T-helper 1 cell (primary cell): ENCODE results near the gene IL22RA2.
"Not testable (repeated sequence)": the region's sequence is repeated elsewhere in the genome, so short reads cannot be mapped to it uniquely, and the experiment has no call there.

Experiments
- DNase-seq, 5 donors: peaks; one replicate each; pipeline ENCODE4 v3.0.0-alpha.2; 2012 to 2020
- total RNA-seq, 4 donors: gene quantifications; one replicate each; lab custom pipeline; 2026; lab: John Stamatoyannopoulos, UW

Gene IL22RA2, protein sequence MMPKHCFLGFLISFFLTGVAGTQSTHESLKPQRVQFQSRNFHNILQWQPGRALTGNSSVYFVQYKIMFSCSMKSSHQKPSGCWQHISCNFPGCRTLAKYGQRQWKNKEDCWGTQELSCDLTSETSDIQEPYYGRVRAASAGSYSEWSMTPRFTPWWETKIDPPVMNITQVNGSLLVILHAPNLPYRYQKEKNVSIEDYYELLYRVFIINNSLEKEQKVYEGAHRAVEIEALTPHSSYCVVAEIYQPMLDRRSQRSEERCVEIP
- 0 reads per million in 4 donors for total RNA-seq

DNA sequence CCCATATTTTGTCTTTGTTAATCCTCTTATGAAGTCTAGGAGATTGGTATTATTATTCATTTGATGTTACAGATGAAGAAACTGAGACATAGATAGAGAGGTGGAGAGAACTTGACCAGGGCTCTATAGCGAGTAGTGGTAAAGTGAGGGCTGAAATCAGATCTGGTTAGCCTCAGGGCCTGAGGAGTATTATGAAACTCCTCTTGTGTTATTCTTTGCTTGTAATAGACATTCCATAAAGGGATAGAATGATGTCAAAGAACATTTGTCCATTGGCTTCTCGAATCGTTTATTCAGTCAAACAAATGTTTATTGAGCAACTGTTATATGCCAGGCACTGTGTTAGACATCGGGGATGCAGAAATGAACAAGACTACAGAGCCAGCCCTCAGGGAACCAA lies at the start of gene IL22RA2:
Gene IL22RA2 (minus strand): TSS at position 144 of the 400 bp plus-strand sequence. CDS start 11,895 bp downstream, outside the sequence.
- no peak for DNase-seq

DNA sequence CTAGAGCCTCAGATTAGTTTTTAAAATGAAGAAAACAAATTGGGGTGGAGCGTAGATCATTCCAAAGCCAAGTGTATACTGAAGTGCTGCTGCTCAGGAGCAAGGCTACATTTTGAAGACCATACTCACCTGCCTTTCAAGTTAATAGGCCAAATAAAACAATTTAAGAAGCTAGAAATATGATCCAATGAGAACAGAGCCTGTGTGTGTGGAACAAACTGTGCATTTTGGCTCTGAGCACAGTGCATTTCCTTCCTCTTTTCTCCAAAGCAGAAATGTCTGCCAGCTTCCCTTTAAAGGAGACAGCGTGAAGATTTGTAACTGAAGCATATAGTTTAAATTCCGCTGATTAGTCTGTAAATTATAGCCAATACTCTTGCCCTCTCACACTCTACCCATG lies 48.9 kb upstream of the IL22RA2 start:
- DNase-seq: no peak

DNA sequence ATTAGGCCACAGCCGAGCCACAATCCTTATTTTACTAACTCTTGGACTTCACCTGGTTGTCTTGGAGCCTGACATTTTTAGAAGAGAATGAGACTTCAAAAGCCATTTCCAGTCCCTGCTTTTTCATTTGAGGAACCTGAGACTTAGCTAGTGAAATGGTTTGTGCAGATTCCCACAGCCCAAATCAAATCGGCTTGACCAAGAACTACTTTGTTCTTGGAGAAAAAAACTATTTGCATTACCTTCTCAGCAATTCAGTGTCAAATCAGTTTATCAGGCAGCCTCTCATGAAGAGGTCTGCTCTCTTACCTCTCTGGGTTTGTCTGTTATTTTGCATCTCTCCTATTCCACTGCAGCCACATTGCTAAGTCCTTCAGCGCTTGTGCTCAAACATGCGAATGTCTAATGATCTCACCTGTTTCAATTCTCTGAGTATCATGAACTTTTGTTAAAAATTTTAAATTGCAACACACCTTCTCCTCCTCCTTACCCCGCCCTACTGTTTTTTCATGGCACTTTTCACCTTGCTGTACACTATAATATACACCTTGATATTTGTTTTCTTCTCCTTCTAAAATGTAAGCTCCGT lies 46.3 kb upstream of the IL22RA2 start:
- DNase-seq: no peak

DNA sequence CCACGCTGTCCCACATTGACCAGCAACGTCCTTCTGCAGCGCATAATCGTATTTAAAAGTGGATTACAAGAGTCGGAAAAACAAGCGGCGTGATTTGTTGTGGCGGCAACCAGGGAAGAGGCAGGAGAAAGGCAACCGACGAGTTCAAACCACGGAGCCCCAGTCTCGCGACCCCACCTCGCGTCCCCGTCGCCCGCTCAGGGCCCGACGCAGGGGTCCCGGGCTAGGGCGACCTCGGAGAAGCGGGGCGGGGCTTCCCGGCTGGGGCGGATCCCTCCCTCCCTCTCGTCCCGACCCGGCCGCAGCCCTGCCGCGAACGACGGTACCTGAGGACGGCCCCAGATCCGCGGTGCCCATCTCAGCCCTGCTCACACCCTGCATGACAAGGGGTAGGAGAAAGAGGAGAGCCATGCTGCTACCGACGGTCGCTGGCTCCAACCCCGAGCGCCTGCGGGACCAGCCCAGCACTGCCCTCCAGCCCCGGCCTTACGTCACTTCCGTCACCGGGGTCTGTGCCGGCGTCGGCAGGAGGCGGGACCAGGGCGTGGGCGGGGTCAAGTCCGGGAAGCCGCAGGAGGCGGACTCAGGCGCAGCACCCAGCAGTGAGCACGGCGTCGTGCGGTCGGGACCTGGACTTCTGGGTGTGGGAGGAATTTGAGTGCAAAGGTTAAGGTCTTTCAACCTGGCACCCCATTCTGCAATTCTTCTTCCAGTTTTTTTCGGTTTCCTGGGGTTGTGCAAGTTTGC lies 45.6 kb upstream of the IL22RA2 start, which contains the start of gene IFNGR1:
Gene IFNGR1 (minus strand): TSS at position 469 of the 747 bp plus-strand sequence. CDS start 58 bp downstream, at position 411.
- peak; percentile 91 to 94 (median 93) for DNase-seq

DNA sequence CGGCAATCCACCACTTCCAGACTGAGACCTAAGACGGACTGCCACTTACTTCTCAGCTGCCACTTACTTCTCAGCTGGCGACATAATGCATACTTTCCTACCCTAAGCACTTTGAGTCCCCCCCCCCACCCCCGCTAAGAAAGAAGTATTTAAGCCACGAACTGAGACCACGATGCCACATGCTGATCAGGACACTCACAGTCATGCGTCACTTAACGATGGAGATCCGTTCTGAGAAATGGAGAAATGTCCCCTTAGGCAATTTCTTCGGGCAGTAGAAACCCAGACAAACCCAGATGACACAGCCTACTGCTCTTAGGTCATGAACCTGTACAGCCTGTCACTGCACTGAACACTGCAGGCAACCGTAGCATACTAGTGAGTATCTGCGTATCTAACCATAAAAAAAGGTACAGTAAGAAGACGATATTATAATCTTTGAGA lies 45.1 kb upstream of the IL22RA2 start:
- peak in 4 of 5 donors; percentile 21 to 65 (median 35) for DNase-seq

DNA sequence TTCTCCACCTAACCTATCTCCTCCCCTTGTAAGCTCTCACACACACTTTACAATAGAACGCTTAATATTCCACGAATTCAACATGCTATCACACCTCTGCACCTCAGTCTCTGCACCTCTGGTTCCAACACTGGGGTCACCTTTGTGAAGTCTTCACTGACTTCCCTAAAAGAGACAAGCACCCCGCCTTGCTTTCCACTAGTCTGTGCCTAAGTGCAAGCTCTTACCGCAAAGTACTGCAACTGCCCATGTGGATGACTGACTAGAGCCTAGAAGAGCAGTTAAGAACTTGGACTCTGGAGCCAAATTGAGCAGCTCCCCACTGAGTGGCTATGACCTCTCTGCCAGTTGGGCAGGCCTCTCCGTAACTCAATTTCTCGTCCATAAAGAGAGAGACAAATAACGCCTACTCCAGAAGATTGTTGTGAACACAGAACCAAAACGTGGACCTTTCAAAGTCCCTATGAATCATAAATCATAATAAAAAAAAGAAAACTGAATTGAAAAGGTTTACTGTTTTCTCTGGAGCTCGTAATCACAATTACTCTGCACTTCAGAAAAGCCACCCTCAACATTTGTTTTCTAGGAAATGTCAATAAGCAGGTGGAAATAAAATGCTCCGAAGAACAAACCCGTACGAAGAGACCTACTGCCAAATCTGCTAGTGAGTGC lies 44.5 kb upstream of the IL22RA2 start:
- no peak for DNase-seq

DNA sequence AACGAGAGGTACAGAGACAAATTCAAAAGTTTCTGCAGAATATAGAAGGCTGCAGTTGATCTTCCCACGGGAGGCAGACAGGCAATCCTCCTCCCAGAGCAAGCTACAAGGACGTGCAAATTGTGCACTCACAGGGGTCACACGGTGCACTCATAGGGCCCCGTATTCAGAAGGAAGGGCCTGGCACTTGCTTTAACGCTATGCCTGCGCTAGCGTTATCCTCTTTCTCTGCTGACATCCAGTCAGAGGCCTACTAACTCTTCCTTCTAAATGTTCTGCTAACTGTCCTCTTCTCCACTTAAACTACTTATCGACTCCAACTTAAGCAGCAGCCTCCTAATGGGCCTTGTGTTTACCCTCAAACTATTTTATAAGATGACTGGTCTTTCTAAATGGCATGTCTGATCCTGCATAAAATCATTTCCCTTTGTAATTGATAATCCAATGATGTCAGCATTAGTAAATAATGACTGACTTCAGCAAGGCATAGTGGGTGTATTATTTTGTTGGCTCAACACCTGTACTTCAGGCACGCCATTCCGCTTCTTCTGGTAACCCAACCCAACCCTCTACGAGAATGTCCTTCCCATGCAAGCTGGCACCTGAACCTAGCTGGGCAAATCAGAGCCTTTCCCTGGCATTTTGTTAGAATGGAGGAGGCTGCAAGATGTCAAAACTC lies 43.6 kb upstream of the IL22RA2 start:
- no peak for DNase-seq

DNA sequence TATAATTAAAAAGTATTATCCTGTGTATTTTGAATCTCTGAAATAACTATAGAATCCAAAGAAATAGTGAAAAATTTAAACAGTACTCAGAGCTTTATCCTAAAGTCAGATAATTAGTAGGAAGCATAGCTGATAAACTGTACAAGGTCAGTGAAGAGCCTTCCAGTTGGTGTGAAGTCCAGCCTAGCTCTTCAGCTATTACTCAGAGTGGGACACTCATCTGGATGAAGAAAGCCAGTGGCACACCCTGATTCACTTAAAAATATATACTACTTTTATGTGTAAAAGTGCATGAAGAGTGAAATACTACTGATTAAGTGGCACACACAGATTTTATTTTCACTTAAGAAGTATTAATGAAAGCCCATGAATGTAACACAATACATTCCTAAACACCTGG lies 42.7 kb upstream of the IL22RA2 start:
- DNase-seq: no peak

DNA sequence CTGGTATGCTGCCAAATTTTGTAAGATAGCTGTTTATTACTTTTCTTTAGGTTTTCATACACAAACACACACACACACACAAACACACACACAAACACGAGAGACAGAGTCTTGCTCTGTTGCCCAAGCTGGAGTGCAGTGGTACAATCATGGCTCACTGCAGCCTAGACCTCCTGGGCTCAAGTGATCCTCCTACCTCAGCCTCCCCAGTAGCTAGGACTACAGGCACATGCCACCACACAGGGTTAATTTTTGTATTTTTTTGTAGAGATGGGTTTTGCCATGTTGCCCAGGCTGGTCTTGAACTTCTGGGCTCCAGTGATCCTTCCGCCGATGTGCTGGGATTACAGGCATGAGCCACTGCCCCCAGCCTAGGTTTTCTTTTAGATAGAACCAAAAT lies 42.2 kb upstream of the IL22RA2 start:
- DNase-seq: not testable (repeated sequence)

DNA sequence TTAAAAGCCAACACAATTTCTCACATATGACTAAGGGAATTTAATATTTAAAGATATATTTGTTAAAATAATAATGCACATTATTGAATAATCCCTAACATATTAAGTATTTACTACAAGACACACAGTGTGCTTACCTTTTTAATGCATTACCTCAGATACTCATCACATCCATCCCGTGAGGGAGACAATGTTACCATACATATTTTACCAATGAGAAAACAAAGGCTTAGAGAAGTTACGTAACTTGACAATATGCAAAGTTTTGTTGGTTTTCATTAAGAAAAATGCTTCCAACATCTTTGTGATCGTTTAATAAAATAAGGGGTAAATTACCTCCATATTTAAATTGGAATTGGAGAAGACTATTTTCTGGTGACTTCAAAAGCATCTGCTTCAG lies 41.5 kb upstream of the IL22RA2 start:
- no peak for DNase-seq

DNA sequence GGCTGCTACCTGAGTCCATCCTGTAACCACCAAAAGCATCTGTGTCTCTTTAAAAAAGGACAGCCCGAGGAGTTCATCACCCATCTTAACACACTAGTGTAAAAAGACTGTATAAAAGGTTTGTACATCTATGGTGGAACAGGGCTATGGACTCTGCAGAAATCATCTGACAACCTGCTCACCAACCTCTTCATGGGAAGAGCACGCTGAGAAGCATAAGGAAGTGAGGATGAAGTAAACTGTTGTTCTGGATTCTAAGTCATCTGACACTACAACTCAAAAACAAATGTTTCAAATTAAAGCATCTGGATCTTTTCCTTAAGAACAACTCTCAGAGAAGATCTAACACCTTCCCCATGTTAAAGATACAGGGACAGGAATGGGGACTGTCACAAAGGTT lies 40.4 kb upstream of the IL22RA2 start:
- no peak for DNase-seq

DNA sequence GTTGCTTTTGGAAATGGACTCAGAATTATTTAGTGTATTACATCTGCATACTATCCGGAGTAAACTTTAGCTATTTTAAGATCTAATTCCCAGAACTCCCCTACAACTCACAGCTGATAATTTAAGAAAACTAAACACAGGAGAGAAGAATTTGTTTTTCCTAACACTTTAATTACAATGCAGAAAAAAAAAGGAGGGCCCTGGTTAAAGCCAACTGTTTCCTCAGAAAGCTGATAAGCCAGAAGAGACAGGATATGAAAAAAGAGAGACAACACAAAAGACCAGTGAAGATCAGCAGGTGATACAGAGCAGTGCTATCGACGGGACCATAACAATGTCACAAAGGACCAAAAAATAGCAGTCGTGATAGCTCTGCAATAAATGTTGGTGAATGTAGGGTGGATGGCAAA lies 39.9 kb upstream of the IL22RA2 start:
- DNase-seq: no peak

DNA sequence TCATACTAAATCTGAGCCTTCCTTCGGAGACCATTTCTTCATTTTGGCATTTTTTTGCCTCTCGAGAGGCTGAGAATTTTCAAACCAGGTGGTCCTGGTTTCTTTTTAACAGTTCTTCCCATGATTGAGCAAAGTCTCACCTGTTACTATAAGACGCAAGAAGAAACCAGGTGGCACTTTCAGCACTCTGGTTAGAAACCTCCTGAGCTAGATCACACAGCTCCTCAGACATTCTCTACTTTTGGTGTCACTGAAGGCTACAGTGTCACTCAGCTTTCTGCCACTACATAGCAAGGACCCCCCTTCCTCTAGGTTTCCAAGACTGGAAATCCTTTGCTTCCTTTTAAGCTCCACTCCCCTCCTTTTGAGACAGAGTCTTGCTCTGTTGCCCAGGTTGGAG lies 38.5 kb upstream of the IL22RA2 start:
- DNase-seq: no peak

DNA sequence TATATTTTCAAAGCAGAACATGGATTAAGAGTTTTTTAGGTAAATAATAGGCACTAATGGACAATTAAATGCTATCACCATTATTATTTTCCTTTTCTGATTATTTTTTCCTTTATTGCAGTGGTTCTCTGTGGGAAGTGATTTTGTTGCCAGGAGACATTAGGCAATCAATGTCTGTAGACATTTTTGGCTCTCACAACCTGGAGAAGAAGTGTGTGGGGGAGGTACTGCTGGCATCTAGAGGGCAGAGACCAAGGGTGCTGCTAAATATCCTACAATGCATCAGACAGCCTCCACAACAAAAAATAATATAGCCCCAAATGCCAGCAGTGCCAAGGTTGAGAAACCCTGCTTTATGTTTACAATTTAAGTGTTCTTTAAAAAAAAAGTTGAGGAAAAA lies 37.5 kb upstream of the IL22RA2 start:
- no peak for DNase-seq

DNA sequence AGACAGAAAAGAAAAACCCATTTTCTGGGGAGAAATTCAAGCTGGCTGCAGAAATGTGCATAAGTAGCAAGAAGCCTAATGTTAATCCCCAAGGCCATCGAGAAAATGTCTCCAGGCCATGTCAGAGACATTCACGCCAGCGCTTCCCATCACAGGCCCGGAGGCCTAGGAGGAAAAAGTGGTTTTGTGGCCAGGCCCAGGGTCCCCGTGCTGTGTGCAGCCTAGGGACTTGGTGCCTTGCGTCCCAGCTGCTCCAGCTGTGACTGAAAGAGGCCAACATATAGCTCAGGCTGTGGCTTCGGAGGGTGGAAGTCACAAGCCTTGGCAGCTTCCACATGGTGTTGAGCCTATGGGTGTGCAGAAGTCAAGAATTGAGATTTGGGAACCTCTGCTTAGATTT lies 34.8 kb upstream of the IL22RA2 start:
- DNase-seq: no peak

DNA sequence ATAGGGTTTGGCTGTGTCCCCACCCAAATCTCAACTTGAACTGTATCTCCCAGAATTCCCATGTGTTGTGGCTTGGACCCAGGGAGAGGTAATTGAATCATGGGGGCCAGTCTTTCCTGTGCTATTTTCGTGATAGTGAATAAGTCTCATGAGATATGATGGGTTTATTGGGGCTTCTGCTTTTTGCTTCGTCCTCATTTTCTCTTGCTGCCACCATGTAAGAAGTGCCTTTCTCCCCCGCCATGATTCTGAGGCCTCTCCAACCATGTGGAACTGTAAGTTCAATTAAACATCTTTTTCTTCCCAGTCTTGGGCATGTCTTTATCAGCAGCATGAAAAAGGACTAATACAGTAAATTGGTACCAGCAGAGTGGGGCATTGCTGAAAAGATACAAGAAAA lies 34.0 kb upstream of the IL22RA2 start:
- DNase-seq: not testable (repeated sequence)

DNA sequence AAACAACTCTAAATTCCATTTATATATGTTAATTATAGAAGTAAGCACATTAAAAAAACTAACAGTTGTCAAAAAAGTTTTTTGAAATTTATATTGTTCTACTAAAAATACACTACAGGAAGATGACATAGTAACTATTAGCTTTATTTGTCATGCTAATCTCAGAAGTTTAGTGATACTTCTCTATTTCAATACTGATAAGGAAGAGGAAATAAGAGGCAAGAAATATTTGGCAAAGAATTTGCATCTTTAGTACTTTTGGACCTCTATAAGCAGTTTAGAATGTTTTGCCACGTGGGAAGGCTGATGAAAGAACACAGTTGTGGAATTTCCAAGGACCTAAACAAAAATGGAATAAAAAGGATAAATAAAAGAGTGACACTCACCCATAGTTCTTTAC lies 33.1 kb upstream of the IL22RA2 start:
- DNase-seq: no peak

DNA sequence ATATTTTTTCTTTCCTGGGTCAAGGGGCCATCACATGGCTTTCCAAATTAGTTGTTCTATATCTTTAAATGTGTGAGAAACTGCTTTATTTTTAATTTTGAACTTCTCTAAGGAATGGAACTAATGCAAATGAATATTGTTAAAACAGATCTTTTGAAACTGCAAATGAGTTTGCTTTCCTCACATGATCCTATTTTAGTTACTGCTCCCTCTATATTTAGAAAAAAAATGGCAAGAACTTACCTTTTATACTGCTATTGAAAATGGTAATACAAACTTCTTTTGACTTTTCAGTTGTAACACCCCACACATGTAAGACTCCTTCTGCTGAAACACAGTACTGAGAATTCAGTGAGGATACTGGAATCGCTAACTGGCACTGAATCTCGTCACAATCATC lies 29.8 kb upstream of the IL22RA2 start:
- no peak for DNase-seq

DNA sequence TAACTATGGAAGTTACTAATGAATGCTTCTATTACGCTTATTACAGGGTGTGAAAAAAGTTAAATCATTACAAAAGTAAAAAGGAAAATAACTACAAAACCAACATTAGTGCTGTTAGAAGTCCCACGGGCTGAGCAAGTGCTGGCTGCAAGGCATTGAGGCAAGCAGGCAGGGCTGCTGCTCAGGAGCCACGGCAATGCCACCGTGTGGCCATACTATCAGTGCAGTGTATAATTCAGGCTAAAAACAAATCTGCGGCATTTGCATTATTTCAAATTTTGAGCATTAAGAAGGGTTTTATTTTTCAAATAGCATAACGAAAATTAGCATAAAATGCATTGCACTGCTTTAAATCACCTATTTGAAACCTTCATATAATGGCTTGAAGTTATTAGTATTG lies 28.6 kb upstream of the IL22RA2 start:
- DNase-seq: no peak

DNA sequence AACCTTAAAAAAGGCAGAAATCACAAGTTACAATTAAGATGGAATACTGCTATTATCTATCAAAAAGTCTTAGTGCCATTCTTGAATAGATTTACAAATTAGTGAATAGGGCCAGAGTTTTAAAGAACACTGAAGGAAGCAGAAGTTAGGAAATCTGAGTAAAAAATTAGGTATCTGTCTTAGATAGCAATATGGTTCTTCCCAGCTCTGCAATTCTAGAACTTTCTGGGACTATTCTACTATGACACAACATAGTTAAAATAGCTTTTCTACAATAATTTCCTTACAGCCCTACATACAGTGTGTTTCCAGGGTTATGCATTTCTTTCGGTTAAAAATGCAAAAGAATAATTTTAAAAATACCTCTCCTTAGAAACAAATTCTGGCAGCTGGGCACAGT lies 27.6 kb upstream of the IL22RA2 start:
- DNase-seq: no peak

DNA sequence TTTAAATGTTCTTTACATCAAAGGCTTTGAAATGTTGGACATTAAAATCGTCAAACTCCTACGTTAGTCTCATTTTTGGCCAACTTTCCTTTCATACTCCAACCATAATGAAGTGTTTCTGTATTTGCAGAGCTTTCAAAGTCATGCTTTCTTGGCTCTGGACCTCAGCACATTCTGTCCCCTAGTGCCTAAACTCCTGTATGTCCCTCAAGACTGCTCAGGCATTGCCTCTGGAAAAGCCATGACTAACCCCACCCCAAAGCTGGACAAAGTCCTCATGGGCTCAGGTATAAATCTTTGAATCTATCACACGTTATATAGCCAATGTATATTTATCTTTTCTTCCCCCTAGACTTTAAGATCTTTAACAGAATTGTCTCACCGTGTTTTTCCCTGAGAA lies 26.8 kb upstream of the IL22RA2 start:
- no peak for DNase-seq
